GM10248 (cell line): ENCODE data around the gene ELMO3.

Experiments
- CTCF ChIA-PET: fragments of 300-600 bp; sonication (Branson Sonifier 250); formaldehyde crosslinking; extraction: SDS; loops from one replicate; lab custom pipeline; 2021; ENCODE audit warnings: antibody characterized with exemption; lab: Yijun Ruan, JAX
- POLR2A ChIA-PET: fragments of 350-650 bp; sonication (Branson Sonifier 250); formaldehyde crosslinking; extraction: SDS; loops from one replicate; lab custom pipeline; 2020; ENCODE audit warnings: antibody characterized with exemption; lab: Yijun Ruan, JAX
- DNase-seq: peaks from one replicate; pipeline ENCODE4 v3.0.0; 2012; ENCODE audit errors: extremely low spot score
- TF ChIP-seq, protein P1 (sequence below): IDR thresholded peaks from 2 replicates; pipeline ENCODE4 v1.5.1; 2012; ENCODE audit warnings: mild to moderate bottlenecking, low read depth; ENCODE audit errors: extremely low read depth, missing control alignments, control extremely low read depth

ELMO3 gene

DNA sequence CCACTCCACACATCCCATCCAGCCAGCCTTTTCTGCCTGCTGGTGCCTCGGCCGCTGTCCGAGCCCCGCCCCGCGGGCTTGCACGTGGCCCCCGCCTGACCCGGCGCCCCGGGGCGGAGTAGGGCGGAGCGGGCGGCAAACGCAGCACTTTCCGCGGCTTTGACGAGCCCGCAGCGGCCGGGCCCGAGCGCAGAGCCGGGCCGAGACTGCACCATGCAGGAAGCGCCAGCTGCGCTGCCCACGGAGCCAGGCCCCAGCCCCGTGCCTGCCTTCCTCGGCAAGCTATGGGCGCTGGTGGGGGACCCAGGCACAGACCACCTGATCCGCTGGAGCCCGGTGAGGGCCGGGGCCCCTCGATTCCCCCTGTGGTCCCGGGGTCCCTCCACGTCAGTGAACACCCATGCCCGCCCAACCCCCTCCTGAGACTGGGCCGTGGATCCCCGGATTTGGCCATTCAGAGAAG, 34.3 kb upstream of the ELMO3 start, which contains the start of gene HSF4:
TSS of gene HSF4 (plus strand) at position 147 of the 463 bp plus-strand sequence. CDS start at position 214, 67 bp downstream.
- TF ChIP-seq, protein P1, sequence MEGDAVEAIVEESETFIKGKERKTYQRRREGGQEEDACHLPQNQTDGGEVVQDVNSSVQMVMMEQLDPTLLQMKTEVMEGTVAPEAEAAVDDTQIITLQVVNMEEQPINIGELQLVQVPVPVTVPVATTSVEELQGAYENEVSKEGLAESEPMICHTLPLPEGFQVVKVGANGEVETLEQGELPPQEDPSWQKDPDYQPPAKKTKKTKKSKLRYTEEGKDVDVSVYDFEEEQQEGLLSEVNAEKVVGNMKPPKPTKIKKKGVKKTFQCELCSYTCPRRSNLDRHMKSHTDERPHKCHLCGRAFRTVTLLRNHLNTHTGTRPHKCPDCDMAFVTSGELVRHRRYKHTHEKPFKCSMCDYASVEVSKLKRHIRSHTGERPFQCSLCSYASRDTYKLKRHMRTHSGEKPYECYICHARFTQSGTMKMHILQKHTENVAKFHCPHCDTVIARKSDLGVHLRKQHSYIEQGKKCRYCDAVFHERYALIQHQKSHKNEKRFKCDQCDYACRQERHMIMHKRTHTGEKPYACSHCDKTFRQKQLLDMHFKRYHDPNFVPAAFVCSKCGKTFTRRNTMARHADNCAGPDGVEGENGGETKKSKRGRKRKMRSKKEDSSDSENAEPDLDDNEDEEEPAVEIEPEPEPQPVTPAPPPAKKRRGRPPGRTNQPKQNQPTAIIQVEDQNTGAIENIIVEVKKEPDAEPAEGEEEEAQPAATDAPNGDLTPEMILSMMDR: no peak
- ChIA-PET POLR2A (no interaction called here), CTCF (interaction anchor here (4.1 to 5.8 kb wide), 2 partner anchors 12 to 21 kb away, joined by 17 to 41 read pairs; partner anchors contain the start of gene B3GNT9)
- DNase-seq: no peak

DNA sequence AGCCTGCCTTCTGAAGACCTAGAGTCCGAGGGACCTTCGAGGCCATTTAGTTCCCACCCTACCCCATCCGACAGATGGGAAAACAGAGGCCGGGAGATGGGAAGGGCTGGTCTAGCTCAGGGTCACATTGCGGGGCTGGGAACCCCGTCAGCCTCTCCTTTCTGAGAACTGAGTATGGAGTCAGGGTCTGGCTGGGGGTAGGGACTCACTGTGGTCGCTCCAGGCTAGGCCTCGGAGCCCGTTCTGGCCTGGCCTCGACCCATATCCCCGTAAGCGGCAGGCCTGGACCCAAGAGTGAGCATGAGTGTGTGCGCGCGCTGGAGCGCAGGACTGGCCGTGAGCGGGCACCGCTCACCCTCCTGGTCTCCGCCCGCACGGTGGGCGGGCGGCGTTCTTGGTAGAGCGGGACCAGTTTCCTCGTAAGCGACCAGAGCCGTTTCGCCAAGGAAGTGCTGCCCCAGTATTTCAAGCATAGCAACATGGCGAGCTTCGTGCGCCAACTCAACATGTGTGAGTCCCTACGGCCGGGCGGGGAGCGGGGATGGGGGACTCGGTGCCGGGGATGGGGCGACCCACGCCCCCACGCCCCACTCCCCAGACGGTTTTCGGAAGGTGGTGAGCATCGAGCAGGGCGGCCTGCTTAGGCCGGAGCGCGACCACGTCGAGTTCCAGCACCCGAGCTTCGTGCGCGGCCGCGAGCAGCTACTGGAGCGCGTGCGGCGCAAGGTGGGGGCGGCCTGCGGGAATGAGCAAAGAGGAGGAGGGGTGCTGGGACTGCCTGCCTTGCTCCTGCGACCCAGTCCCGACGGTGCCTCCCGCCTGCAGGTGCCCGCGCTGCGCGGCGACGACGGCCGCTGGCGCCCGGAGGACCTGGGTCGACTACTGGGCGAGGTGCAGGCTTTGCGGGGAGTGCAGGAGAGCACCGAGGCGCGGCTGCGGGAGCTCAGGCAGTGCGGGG, 33.5 kb upstream of the ELMO3 start:
- ChIA-PET CTCF (interaction anchor here (1.1 to 5.8 kb wide), 4 partner anchors 10 to 148 kb away, joined by 3 to 41 read pairs (median 26); partner anchors contain the start of gene B3GNT9), POLR2A (no interaction called here)
- TF ChIP-seq, protein P1: no peak
- no peak for DNase-seq

DNA sequence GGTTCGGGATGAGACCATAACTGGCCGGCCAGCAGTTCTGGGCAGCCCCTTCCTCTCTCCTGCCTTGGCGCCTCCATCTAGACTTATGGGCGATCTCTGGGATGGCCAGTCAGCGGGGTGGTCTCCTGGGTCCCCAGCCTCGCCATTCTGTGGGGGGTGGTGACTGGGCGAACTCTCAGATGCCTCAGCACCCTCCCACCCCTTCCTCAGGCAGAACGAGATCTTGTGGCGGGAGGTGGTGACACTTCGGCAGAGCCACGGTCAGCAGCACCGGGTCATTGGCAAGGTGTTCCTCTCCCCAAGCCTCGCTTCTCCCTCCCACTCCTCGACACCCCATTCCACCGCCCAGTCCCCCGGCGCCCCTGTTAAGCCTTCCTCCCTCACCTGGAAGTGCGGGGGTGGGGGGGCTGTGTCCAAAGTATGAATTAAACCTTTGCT, 32.8 kb upstream of the ELMO3 start:
- CTCF ChIA-PET: interaction anchor here (1.0 to 5.8 kb wide), 5 partner anchors 10 to 148 kb away, joined by 3 to 41 read pairs (median 4); partner anchors contain the start of gene B3GNT9
- DNase-seq: no peak
- TF ChIP-seq, protein P1: no peak
- POLR2A ChIA-PET: no interaction called here

DNA sequence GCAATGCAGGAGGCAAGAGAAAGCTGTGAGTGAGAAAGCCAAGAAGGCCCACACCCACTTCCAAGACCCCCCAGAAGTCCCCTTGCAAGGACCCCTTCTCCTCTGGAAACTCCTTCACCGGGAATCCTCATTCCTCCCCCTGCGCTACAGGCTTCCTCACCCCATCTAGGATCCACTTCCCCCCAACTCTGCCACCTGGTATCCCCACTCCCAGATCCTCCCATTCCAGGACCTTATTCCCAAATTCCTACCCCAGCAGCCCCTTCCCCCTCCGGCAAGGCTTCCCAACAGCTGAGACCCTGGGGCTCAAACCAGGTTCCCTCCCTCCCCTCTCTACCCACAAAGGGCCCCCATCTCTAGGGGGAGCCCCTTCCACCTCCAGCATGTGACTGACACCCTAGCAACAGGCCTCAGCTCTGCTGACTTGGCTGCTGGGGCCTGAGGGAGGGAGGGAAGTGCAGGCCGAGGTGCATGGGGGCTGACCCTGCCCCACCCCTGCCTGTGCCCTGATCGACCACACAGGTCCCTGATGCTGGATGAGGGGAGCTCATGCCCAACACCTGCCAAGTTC, 32.2 kb upstream of the ELMO3 start:
- CTCF ChIA-PET: interaction anchor here (1.0 to 5.8 kb wide), 7 partner anchors 9 to 149 kb away, joined by 3 to 41 read pairs (median 4); partner anchors contain the start of gene B3GNT9
- TF ChIP-seq, protein P1: no peak
- no peak for DNase-seq
- POLR2A ChIA-PET: no interaction called here

DNA sequence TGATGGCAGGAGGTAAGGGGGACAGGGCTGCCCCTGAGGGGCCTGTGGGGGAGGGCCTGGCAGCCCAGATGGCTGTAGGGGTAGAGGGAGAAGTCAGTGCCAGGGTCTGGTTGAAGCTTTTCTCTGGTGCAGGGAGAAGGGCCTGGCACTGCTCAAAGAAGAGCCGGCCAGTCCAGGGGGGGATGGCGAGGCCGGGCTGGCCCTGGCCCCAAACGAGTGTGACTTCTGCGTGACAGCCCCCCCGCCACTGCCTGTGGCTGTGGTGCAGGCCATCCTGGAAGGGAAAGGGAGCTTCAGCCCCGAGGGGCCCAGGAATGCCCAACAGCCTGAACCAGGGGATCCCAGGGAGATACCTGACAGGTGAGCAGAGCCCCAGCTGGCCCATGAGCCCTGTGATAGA, 31.3 kb upstream of the ELMO3 start:
- ChIA-PET POLR2A (no interaction called here), CTCF (interaction anchor here (1.3 to 5.8 kb wide), 8 partner anchors 10 to 188 kb away, joined by 3 to 41 read pairs (median 18); partner anchors contain the start of genes B3GNT9 and EXOC3L1)
- TF ChIP-seq, protein P1: no peak
- no peak for DNase-seq

DNA sequence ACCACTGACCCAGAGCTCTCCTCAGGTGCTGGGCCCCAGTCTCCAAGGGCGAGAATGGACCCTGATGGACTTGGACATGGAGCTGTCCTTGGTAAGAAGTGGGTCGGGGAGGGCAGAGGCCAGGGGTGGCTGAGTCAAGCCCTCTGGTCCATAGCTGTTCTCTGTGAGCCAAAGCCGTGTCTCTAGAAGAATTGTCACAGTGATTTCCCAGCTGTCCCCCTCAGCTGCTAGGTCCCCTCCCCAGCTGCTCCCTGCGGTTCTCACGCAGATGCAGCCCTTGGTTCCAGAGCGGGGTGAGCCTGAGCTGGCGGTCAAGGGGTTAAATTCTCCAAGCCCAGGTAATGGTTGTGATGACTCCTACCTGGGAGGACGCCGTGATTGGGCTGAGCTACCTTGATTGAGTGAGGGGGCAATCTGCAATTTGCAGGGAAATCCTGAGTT, 29.9 kb upstream of the ELMO3 start:
- ChIA-PET POLR2A (no interaction called here), CTCF (interaction anchor here (0.7 to 5.8 kb wide), 13 partner anchors 8 to 190 kb away, joined by 3 to 34 read pairs (median 8); partner anchors contain the start of genes B3GNT9, EXOC3L1, FBXL8 and MATCAP1)
- DNase-seq: no peak
- TF ChIP-seq, protein P1: no peak
